Transverse colon (tissue), 4 donors: ENCODE measurements around the gene NAT16.

ENCODE experiments used
- CTCF ChIP-seq, 5 experiments: fragments of 200-600 bp in 3 of 5; fragments of 450-650 bp in 2 of 5; sonication (generic) in 3 of 5; IDR thresholded peaks; 1 replicate in 2 of 5; 2 replicates in 3 of 5; pipeline ENCODE4 v1.5.1; 2016 to 2017; ENCODE audit warnings: antibody characterized with exemption in 5 of 5, inconsistent platforms in 3 of 5, mild to moderate bottlenecking in 2 of 5, moderate library complexity in 1 of 5
- EP300 ChIP-seq: sonication (generic); formaldehyde crosslinking; IDR thresholded peaks from one replicate; pipeline ENCODE4 v1.6.1; 2017; ENCODE audit warnings: antibody characterized with exemption, low read depth
- POLR2A ChIP-seq: fragments of 450-650 bp; IDR thresholded peaks from one replicate; pipeline ENCODE4 v1.6.1; 2016; ENCODE audit warnings: antibody characterized with exemption, mild to moderate bottlenecking, moderate library complexity
- POLR2AphosphoS5 ChIP-seq, 3 donors: sonication (generic); formaldehyde crosslinking; IDR thresholded peaks; one replicate each; pipeline ENCODE4 v1.6.1; 2016; ENCODE audit warnings: antibody characterized with exemption in 3 of 3

- TF ChIP-seq CTCF (IDR thresholded peaks at IDR 0.05) (no peak), POLR2A (no peak), POLR2AphosphoS5 (IDR thresholded peaks at IDR 0.05) (no peak), EP300 (no peak)
Measured at GRCh38 chr7:101218236-101219125, 38.4 kb upstream of the NAT16 start.
